NCI-H1105 treated with DMSO at 0.1 percent for 48 hours (cell line): ENCODE results near the gene SRPK2.
"Not testable (repeated sequence)": the region's sequence is repeated elsewhere in the genome, so short reads cannot be mapped to it uniquely, and the experiment has no call there.

Experiments used
- DNase-seq: peaks from one replicate; lab custom pipeline; 2025; lab: John Stamatoyannopoulos, UW

The SRPK2 gene

DNA sequence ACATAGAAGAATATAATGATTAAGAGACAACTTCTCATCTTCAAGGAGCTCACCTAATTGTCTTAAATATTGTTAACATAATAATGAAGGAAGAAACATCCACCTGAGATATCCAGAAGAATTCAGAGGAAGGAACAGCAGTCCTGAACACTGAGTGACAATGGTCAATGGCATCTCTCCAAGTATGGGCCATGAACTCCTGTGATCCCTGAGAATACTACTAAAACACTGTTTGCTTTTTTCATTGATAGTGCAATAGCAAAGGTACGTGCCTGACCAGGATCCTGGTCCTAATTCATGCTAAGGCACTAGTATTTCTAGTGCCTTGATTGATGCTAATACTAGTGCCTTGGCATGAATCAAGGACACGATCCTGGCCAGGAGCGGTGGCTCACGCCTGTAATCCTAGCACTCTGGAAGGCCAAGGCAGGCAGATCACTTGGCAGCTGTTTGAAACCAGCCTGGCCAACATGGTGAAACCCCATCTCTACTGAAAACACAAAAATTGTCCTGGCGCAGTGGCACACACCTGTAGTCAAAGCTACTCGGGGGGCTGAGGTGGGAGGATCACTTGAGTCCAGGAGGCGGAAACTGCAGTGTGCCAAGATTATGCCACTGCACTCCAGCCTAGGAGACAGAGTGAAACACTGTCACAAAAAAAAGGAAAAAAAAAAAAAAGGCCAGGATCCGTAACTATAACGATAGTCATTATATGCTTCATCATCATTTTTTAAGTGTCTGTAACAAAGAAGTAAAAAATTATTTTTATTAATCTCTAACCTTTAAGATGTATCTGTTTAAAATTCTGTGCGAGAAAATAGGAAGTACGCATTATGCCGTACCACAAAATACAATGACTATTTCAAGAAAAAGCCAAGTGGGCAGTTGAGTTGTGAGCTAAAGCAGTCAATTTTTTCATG is 49.1 kb downstream of the SRPK2 start:
- DNase-seq: no peak

DNA sequence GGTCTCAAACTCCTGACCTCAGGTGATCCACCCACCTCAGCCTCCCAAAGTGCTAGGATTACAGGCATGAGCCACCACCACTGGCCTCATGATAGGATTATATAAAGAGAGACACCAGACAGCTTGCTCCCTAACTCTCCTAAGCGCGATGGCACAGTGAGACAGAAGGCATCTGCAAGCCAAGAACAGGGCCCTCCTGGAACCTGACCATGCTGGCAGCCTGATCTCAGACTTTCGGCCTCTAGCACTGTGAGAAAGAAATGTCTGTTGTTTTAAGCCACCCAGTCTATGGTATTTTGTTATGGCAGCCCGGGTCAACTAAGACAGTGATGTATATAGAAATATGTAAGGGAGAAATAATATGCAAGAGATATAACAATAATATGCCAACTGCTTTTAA is 51.2 kb downstream of the SRPK2 start:
- no peak for DNase-seq

DNA sequence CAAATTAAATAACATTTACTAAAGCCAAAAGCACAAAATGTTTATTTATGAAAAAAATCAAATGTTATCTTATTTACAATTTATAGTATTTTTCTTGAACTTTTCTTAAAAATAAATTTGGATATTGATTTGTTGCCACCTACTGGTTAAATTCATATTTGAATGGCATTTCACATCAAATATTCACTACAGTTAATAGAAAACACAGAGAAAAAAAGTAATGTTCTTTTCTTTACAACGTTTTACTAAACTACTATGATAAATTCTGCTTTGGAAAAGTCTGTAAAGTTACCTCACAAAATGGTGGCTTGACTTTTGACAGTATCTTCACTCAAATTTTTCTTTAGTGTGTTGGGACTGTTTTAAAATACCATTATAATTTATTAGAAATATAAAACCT is 52.7 kb downstream of the SRPK2 start:
- DNase-seq: peak; percentile 8

DNA sequence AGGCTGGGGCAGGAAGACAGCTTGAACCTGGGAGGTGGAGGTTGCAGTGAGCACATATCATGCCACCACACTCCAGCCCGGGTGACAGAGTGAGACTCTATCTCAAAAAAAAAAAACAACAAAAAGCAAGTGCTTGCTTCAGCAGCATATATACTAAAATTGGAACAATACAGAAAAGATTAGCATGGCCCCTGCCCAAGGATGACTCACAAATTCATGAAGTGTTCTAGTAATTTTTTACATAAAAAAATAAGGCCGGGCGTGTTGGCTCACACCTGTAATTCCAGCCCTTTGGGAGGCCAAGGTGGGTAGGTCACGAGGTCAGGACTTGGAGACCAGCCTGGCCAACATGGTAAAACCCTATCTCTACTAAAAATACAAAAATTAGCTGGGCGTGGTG is 56.1 kb downstream of the SRPK2 start:
- DNase-seq: not testable (repeated sequence)

DNA sequence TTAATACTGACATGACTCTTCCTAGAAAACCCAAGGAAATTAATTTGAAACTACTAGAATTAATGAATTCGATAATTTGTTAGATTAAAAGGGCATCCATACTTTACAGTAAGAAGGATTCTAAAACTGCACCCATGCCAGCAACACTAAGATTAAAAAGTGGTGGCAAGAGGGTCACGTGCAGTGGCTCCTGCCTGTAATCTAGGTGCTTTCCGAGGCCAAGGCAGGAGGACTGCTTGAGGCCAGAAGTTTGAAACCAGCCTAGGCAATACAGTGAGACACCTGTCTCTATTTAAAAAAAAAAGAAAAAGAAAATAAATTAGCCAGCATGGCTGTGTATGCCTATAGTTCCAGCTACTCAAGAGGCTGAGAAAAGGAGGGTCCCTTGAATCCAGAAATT is 58.2 kb downstream of the SRPK2 start:
- DNase-seq: no peak

DNA sequence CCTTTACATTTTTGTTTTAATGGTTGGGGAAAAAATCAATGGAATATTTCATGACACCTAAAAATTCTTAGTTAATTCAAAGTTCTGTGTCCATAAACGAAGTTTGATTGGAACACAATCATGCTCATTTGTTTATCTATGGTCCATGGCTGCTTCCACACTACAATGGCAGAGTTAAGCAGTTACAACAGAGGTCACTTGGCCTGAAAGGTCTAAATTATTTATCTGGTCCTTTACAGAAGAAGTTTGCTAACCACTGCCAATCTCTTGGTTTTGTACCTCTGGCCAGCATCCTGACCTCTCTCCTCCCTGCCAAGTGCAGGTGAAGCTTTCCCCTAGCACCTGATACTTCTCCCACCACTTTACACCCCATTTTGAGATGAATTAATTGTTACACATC is 61.5 kb downstream of the SRPK2 start:
- no peak for DNase-seq

DNA sequence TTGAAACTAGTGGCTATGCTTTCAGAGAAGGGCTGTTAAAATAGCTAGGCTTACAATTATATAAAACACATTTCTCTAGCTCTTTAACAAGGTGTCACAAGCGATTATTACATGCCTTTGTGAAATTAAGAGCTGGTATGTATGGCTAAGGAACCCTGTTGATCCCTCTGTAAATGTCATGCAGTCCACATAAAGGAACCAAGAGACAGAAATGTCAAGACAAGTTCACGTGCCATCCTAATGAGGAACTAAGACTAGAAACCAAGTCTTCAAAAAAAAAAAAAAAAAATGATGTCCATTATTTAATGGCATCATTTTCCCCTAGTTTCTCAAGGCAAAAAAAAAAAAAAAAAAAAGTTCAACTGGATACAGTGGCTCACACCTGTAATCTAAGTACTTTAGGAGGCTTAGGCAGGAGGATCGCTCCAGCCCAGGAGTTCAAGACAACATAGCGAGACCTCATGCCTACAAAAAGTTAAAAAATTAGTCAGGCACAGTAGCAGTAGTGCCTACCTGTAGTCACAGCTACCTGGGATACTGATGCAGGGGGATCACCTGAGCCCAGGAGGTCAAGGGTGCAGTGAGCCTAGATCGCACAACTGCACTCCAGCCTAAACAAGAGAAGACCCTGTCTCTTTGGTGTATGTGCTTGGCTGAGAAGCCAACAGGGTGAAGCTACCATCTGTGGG is 63.4 kb downstream of the SRPK2 start:
- DNase-seq: no peak

DNA sequence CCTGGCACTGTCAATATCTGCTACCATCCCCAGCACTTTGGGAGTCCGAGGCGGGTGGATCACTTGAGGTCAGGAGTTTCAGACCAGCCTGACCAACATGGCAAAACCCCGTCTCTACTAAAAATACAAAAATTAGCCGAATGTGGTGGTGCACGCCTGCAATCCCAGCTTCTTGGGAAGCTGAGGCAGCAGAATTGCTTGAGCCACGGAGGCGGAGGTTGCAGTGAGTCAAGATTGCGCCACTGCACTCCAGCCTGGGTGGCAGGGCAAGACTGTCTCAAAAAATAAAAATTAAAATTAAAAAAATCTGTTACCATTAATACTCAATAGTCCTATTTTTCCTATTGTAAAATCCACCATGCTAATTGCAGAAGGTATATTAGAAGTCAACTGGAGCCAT is 64.1 kb downstream of the SRPK2 start:
- not testable (repeated sequence) for DNase-seq

DNA sequence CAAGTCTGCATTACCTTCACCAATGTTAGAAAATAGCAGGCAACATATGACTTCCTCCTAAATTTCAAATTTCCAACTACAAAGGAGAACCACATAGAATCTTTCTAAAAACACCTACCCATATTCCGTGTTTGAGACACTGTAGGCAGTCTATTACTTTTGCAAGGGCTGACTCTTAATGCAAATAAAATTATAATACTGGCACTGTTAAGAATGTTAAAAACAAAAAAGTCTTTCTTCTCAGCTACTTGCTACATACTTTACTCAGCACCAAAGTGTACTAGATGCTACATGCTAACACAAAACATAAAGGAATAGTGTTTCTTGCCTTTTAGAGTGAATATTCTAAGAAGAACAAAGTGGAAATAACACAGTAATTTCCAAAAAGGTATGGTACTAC is 65.4 kb downstream of the SRPK2 start:
- no peak for DNase-seq

DNA sequence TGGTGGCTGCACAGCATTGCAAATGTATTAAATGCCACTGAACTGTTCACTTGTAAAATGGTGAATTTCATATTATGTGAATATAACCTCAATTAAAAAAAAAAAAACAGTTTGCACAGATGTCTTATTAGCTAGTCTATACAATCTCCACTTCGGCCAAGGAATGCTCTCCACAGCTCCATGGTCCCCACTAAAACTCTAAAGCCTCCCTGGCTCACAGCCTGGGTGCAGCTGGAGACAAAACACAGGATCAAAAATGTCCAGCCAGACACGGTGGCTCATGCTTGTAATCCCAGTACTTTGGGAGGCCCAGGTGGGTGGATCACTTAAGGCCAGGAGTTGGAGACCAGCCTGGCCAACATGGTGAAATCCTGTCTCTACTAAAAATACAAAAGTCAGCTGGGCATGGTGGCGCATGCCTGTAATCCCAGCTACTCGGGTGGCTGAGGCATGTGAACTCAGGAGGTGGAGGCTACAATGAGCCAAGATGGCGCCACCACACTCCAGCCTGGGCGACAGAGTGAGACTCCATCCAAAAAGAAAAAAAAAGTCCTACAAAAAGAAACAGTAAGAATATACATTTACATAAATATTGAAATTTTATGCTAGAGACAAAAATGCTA is 66.0 kb downstream of the SRPK2 start:
- no peak for DNase-seq

DNA sequence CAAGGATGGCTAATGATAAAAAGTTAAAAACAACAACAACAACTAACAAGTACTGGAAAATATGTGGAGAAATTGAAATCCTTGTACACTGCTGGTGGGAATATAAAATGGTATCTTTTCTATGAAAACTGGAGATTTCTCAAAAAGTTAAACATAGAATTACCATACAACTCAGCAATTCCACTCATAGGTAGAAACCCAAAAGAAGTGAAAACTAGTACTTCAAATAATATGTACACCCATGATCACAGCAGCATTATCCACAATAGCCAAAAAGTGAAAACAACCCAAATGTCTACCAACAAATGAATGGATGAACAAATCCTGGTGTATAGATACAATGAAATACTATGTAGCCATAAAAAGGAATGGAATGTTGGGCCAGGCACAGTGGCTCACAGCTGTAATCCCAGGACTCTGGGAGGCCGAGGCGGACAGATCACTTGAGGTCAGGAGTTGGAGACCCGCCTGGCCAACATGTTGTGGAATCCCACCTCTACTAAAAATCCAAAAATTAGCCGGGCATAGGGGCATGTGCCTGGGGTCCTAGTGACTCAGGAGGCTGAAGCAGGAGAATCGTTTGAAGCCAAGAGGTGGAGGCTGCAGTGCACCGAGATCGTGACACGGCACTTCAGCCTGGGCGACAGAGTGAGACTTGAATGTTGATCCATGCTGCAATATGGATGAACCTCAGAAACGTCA is 66.8 kb downstream of the SRPK2 start:
- no peak for DNase-seq

DNA sequence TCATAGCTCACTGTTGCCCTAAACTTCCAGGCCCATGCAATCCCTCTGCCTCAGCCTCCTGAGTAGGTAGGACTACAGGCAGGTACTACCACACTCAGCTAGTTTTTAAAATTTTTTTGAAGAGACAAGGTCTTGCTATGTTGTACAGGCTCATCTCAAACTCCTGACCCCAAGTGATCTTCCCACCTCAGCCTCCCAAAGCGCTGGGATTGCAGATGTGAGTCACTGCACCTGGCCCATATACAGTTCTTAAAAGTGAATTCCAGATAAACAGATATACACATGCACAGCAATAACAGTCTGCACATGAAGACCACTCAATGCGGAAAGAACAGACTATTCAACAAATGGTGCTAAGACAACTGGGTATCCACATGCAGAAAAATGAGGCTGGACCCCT is 67.8 kb downstream of the SRPK2 start:
- DNase-seq: no peak

DNA sequence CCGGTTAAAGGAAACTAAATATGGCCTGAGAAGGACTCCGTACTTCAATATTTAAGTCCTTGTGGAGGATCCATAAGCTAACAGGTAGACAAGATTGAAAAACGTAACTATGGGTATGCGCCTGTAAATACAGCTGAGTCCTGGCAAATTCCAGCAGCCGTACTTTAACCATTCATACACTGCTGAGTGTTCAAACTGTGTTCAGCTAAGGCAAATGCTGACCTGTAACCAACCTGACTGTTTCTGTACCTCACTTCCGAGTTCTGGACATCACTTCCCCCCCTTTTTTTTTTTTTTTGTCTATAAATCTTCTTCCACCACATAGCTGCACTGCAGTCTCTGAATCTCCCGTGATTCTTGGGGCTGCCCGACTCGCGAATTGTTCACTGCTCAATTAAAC is 69.1 kb downstream of the SRPK2 start:
- no peak for DNase-seq

DNA sequence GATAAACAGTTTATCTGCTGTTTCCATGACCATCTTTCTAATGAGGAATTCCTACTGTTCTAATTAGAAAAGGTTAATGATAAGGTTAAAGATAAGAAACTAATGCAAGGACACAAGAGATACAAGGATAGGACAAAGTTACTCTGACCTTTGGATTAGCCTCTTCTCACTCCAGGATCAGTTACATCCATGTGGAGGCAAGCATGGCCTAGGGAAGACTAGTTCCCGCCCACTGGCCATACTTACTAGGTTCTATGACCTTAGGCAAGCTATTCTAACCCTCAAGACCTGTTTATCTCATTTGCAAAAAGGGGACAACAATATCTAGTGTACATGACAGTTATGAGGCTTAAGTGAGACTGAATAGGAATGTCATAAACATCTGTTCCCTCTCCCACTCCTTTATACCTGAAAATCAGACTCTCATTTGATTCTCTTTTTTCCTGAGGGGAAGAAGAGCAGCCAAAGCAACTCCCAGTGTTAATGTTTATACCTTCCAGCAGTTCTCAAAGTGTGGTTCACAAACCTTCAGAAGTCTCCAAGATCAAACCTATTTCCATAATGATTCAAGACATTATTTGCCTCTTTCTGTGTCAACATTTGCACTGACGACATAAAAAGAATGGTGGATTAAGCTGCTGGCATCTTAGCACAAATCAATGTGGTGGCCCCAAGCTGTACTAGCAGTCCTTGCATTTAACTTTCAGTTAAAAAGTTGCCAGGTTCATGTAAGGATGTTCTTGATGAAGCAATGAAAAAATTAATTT is 72.0 kb downstream of the SRPK2 start:
- DNase-seq: no peak

DNA sequence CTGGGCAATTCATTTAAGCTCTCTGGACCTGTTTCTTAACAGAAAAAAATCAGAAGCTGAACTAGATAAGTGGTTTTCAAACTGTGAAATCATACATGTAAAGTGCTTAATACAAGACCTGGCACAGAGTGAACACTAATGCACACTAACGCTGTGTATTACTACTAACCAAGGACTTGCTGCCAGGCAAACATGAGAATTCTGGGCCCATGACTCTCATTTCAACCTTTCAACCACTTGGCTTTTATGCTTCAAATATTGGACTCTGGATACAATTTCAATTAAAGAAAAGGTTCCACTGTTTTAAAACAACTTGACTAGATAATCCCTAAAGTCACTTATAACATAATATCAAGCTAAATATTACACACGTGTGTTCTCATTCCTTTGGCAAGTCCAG is 73.4 kb downstream of the SRPK2 start:
- DNase-seq: no peak

DNA sequence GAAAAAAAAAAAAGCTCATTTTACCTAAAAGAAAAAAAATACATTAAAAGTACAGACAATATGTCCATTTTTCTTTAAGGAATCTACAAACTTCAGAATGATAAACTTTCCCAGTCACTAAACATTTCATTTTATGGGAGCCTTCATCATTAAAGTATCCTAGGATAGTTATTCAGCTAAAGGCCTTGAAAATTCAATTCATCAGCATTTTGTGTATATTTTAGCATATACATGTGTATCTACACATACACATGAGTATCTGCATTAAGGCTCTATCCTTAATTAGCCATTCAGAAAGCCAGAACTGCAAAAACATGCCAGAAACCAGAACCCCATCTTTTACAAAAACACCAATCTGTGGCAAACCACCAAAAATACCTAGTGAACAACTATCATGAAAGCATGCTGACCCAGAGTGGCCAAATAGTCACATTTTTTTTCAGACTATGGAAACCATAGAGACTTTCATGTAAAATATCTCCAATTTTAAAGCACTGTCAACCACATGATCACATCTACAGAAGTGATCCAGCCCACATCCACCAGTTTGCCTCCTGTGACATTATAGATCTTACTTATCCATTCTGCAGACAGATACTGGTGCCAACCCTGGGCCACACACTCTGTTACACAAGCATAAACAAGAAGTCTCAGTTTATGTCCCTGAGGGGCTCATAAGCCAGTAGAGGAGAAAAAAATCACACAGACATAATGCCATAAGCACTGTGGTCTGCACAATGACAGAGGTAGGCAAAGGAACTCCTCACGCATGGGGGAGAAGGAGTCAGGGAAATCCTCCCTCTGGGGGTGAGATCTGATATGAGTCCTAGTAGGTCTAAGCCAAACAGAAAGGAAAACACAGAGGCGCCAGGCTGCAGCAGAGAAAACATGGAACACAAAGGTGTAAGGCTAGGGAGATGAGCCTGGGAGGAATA is 79.2 kb downstream of the SRPK2 start:
- no peak for DNase-seq

DNA sequence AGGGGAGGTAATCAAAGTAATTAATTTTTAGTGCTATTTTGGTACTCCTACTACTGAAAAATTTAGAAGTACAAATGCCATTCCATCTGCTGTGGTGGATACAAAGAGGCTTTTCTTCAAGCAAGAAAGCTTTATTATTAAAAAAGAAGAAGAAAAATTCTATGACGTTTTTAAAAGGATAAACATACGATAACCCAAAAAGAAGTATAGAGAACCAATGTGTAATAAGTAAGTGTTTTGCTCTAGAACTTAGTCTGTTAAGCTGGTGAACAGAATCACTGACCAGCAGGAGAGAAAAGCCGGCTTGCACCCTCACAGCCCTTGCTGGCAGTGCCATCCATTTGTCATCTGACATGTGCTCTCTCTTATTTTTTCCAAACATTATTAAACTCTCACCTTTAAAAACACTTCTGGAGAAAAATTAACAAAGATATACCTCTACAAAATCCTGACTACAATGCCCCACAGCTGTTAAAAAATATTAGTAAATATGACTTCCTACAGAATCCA is 81.5 kb downstream of the SRPK2 start:
- DNase-seq: no peak

DNA sequence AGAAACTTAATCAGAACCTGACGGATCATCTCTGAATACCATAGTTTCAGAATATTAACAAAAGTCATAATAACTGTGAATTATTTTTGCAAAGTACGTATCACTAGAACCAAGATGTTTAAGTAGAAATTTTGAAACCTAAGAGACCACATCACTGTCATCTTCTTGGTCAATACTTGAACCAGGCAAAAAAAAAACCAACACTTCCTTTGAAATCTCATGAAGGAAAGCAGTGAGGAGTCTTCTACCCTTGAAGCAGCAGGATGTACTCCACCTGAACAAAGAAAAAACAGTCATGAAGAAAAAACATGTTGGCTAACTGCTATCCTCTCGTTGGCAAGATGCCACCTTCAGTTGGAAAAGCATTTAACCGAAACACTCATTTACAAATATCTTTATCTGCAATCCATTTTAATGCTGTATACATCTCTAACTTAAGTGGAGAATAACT is 82.4 kb downstream of the SRPK2 start:
- peak; percentile 82 for DNase-seq

DNA sequence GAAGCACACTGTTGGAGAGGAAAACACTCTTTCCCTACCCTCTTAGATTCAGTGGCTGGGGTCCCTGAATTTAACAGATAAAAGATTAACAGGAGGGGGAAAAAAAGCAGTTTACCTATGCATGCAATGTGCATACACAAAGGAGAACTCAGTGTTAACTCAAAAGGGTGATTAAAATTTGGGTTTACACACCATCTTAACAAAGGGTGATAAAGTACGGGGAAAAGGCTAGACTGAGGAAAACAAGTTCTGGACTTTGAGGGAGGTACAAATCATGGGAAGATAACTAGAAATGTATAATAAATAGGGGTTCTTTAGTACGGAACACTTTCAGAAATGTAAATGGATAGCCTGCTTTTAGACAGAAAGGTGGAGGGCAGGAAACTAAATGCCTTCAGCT is 83.1 kb downstream of the SRPK2 start:
- no peak for DNase-seq
